ENCODE data around the gene TBX18.

Gene TBX18

DNA sequence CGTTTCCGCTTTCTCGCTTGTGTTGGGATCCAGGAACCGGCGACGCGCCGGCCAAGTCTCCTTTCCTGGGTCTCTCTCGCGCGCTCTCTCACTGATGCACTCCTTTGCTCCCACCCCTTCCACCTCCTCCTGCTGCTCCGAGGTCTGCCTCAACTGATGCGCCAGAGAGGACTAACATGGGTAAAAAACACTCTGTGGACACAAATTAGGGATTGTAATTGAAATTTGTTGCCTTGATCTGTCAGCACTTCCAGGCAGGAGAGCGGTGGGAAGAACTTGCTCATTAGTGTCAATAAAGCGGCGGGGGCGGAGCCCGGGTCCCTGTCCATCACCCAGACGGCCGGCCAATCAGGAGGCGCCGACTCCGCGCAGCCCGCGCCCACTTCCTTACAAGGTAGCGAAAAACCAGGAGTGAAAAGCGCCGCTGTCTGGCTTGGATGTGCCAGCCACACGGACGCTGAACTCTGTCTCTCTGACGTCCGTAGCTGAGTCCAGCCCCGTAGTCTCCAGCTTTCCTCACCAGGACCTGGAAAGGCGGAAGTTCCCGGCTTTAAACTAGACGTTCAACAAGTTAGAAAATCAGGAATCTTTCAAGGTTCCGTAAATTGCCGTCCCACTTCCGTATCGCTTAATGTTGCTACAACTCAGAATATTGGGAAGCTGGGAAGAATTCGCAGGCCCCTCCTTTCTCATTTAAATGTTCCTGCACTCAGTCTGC, at the start of gene TBX18:
Gene TBX18 (minus strand): TSS at position 267 of the 718 bp plus-strand sequence. CDS start 417 bp downstream, outside the sequence.
- peak; percentile 89 for DNase-seq

DNA sequence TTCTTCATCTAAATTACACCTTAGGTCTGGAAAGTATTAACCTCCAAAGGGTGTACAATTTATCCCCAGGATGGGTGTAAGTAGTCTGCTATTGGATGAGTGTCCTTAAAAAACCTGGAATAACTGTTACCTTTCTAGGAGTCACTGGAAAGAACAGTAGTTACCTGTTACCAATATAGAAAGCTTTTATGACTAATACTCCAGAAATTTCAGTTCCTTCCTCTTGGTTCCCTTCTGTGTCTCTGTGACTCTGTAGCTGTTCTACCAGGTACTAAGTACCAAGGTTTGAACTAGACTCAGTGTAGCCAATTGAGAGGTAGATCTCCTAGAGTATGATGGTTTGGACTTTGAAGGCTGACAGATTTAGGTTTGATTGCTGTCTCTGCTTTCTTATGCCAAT, 47.0 kb upstream of the TBX18 start:
- no peak for DNase-seq

DNA sequence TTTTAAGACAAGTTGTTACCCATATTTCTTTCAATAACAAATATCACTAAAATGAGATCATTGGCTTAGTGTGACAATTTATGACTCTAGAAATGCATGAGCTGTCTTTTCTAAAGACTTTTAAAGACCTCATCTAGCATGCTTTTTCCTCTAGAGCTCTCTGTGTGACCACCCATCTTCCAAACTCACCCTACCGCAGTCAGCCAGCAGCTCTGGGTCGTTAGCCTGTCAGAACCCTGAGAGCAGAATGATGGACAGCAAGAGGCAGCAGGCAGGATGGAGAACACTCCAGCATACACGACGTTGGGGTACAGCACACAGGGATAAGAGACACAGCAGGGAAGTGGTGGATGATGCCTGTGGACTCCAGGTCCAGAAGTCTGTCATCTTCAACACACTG, 45.1 kb upstream of the TBX18 start:
- DNase-seq = no peak

DNA sequence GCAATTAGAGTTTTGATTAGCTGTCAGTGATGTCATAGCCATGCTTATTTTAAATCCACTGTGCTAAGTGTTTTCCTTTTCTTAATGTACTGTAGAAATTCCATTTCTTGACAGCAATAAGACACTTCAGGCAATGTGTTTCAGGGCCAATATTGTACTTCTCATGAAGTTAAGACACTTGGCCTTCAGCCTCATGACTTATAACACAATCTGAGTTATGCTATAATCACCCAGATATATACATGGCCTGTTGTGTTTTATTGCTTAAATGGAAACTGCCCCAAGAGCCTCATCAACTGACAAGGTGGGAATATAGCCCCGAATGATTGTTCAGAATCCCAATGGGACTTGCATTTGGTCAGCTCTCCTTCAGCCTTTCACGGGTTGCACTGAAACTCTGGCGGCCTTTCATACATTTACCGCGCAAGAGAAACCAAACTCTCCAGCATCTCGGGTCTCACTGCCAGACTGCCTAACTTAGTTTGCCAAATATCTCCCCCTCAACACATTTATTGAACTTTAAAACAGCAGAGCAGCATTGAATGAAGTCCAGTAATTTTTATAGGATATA, 44.2 kb upstream of the TBX18 start:
- DNase-seq = no peak

DNA sequence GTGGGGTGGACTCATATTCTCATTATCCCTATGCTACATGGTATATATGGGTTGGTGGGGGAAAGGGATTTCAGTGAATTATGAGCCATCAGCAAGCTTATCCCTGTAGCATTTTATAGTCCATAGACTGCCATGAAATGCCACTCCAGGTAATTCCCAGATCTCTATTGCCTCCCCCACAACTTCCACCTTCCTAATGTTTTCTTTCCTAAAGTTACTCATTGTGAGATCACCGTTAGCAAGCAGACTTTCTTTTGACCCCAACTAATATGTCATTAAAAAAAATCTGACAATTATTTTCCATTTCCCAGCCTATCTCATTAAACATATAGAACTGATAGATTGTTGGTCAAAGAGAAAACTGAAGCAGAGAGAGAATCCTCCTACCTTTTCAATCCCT, 40.7 kb upstream of the TBX18 start:
- no peak for DNase-seq

DNA sequence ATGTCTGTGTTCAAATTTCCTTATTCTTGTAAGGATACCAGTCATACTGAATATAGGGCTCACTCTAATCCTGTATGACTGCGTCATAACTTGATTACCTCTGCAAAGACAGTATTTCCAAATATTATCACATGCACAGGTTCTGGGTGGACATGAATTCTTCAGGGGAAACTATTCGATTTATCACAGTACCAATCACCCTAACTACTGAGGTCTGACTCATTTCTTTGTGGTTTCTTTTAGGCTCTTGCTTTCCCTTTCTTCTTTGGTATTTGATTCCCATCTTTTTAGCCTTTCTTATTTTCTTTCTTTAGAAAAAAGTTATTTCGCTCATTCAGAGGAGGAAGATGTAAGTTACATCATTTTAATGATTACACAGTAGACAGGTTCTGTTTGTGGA, 40.3 kb upstream of the TBX18 start:
- DNase-seq = no peak

DNA sequence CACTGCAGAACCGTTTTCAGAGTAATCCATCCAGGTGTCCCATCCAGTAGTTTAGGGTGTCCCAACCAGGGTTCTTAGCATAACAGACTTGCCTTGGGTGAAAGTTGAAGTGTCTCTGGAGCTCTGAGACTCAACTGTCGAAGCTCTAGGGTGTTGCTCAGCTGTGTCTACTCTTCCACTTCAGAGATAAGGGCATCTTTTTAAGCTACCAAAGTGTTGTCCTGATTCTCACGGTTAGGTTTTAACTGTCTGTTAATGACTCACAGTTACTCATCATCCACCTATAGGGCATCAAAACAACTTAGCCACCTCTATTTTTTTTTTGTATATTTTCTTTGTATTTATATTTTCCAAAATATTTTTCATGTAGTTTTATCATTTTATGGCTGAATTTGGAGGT, 36.9 kb upstream of the TBX18 start:
- no peak for DNase-seq

DNA sequence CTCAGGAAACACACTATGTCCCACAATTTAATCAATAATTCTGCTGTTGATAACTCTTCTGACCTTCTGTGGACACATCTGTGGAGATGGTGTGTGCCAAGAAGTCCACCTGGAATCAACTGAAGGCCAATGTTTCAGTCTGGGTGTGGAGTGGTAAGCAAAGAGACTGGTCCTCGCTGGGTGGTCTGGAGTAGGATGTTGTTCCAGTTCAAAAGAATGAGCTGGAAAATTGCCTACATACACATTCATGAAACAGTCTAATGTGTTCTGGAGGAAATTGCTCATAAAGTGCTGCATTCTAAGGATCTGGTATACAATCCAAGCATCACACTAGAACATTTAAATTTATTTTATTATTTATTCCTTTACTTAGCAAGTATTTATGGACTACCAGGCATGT, 33.9 kb upstream of the TBX18 start:
- no peak for DNase-seq

DNA sequence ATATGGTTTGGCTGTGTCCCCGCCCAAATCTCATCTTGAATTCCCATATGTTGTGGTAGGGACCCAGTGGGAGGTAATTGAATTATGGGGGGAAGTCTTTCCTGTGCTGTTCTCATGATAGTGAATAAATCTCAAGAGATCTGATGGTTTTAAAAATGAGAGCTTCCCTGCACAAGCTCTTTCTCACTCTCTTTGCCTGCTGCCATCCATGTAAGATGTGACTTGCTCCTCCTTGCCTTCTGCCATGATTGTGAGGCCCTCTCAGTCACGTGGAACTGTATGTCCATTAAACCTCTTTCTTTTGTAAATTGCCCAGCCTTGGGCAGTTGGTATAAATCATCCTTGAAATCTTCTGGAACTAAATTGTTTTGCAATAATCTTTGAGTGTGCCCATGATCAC, 31.9 kb upstream of the TBX18 start:
- DNase-seq = no peak

DNA sequence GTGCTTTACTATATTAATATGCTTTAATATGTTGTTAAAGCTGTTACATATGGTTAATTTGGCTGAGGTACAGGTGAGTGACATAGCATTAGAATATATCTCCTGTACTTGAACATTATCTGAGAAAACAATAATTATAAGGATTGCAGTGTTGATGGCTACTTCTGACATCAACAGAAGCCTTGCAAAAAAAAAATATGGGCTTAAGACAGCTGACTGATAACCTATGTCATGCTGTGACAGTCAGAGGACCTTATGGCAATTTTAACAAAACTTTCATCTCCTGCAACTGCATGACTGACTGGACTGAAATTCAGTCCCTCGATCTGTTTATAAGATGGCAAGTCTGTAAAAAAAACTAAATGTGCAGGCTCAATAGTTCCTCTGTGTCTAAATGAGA, 27.5 kb upstream of the TBX18 start:
- no peak for DNase-seq

DNA sequence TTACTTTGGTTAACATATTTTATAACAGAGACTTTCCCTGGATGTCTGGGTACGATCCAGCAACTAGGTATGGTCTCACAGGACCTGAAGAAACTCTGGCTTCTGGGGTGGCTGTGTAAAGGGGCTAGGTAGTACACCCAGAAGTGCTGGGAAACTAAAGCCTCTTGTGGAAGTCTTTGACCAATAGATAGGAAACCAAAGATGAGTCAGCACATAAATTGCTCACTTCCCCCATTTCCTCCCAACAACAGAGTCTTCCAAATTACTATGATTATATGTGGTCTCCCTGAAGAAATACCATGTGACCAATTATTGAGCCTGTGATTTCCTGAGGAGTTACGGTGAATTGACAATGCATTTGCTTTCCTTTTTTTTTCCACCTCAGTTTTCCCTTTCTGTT, 26.8 kb upstream of the TBX18 start:
- no peak for DNase-seq

DNA sequence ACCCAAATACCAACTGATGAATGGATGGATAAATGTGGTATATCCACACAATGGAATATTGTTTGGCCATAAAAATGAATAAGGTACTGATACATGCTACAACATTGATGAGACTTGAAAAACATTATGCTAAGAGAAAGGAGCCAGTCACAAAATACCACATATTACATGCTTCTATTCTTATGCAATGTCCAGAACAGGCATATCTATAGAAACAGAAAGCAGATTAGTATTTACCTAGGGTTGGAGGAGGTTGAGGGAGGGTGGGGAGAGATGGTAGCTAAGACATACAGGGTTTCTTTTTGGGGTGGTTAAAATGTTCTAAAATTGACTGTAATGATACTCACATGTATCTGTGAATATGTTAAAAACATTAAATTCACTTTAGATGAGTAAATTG, 24.8 kb upstream of the TBX18 start:
- no peak for DNase-seq

DNA sequence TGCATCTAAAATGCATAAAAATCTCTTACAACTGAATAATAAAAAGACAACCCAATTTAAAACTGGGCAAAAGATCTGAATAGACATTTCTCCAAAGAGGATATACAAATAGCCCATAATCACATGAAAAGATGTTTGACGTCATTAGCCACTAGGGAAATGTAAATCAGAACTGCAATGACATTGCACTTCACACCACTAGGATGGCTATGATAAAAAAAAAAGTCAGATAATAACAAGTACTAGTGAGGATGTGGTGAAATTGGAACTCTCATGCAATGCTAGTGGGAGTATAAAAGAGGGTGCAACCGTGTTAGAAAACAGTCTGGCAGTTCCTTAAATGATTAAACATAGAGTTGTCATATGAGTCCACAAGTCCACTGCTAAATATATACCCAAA, 24.3 kb upstream of the TBX18 start:
- DNase-seq = no peak

DNA sequence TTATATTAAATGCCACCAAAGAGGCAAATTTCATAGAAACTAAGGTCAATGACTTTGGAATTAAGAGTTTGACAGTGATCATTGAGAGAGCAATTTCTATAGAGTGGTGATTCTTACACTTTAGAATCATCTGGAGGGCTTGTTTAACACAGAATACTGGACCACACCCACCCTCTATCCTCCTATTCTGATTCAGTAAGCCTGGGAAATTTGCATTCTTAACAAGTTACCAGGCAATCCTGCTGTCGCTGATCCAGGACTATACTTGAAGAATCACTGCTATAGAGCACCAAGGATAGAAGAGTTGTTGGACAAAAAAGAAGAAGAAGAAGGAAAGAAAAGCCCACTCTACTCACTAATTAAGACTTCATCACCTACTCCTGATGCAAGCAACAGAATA, 21.3 kb upstream of the TBX18 start:
- DNase-seq = no peak

DNA sequence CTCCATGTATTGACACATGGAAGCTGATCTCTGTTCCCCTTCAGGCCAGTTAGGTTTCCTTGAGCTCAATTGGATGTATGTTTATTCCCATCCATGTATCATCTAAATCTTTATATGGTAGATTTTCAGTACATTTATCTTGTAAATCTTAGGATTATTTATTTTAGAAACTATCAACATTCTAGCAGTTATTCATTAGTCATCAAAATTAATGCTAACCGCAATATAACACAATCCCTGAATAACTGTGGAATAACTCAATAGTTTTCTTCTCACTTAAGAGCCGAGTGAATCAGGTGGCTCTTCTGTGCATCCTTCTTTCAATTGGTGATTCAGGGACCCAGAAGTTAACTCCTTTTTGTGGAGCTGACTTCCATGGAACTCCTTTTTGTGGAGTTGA, 15.5 kb upstream of the TBX18 start:
- no peak for DNase-seq

DNA sequence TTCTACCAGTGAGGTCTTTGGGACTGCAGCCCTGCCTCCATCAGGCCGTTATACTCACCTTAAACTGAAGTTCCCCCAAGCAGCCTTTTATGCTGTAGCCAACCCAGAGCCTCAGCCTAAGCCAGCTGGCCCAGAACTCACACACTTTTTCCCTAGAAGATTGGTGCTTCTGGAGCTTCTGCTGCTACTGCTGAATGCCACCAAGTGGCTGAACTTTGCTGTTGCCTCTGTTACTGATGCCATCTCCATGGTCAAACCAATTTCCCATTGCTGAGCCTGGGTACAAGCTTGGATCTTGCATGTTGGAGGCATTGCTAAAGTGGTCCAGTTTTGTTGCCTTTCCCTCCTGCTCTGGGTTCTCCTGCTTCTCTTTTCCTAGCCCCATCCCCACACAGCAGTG, 15.0 kb upstream of the TBX18 start:
- no peak for DNase-seq

DNA sequence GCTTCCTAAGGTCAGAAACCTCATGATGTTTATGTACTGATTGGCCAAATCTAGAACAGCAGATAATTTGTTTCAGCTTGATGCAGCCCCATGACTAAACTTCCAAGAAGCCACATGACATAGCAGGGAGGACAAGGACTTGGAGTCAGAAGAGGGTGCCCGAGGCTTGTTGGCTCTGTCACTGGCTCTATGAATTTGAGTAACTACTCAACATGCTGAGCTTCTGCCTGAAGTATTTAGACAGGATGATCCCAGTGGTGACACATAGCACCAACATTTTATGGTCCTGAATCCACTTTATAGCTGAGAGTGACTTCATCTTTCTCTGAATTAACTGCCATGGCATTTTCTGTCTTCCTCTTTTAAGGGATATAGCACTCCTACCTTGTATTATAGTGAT, 13.5 kb upstream of the TBX18 start:
- DNase-seq = no peak

DNA sequence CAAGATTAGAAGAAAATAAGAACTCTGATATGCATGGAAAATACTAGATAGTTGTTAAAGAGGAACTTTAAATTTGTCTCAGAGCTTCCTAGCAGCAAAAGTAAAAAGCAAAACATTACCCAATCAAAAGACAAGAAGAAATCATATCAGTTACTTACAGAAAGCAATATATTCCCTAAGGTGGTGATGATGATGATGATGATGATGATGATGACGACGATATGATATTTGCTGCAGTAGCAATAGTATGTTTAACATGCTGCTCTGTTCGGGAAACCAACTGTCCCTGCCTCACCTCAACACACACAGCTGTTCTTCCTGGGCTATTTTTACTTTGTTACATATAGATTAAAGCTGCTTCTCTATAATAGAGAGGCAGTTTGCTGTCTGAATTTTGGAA, 12.0 kb upstream of the TBX18 start:
- DNase-seq = no peak

DNA sequence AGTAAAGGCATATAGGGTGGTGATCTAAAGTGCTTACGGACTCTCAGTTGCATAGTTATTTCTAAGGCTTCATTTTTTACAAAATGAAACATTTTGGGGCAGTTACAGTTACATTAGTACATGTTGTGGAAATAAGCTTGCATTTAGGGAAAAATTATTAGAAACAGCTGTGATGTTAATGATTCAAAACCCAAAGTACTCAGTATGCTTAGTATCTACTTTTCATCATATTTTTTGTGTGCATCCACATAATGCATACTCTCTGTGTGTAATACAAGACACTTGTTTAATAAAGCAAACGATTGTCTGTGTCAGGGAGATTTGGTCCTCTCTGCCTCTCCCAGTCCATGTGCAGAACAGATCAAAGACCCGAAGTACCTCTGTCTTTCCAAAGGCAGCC, 11.4 kb upstream of the TBX18 start:
- DNase-seq = no peak

DNA sequence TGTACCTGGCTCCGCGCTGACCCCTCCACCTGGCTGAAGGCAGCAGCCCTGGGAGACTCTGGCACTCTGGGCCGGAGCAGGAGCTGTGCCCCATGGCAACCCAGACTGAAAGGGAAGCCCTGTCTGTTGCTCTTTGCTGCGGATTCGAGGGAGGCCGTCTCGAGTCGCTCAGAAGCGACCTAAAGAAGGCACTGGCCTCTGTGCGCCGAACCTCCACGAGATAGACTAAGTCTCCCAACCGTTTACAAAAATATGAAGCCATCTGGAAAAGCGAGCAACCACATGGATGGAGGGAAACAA, 10.5 kb upstream of the TBX18 start:
- no peak for DNase-seq

DNA sequence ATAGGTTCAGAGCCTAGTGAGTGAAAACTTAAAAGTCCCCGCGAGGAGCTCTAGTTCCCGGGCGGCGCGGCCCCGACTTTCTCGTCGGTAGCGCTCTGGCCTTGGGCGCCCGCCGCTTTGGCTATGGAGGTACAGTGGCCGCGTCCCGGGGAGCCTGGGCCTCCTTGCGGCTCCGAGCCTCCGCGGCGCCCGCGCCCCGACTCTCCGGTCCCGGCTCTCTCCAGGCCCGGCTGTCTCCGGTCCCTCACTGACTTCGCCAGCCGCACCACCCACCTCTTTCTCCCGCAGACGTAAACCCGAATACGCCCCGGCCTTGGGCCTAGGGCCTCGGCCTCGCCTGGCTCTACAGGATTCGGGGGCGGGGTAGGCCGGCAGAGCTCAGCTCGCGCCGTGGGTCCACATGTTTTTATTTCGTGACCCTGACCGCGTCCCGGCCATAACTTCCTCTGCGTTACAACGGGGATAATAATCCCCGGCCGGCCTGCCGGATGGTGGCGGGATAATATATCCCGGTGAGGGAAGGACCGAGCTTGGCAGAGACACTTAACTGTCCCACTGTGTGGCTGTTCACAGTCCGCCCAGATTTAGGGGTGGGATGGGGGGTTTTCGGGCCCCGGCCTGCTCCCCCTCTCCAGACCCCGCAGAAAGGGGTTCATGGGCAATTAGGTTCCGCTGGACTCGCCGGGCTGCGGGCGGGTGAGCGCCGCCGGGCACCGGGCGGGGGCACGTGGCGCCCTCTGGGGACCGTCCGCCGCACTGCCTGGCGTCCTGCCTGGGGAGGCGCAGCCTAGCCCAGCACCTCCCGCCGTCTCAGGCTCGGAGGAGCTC, 10.0 kb upstream of the TBX18 start:
- no peak for DNase-seq

DNA sequence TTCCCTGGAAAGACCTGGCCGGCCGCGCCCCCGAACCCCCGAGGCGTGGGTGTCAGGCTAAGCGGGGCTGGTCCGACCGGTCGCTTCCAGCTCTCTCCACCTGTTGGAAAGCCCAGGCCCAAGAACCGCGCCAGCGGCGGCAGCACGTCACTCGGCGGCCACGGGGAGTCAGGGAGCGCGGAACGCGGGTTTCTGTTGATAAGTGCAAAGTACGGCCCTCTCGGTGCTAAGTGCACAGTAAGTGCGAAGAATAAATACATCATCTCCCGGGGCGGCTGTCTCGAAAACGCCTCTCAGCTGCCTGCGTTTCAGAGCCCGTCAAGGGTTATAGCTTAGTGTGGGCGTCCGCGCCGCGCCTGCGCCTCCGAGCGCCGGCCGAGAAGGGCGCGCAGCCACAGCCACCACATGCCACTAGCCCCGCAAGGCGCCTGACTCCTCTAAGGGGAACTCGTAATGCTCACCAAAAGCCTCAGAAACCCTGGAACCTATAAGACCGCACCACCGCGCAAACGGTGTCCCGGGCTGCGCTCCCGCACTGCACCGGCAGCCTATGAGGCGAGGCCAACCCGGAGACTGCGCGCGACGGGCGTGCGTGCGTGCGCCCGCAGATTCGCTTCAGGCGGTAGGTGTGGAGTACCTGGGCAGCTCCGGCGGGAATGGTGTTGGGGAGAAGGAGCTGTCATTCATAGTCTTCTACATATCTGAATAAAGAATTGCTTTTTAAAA, 9.2 kb upstream of the TBX18 start:
- no peak for DNase-seq

DNA sequence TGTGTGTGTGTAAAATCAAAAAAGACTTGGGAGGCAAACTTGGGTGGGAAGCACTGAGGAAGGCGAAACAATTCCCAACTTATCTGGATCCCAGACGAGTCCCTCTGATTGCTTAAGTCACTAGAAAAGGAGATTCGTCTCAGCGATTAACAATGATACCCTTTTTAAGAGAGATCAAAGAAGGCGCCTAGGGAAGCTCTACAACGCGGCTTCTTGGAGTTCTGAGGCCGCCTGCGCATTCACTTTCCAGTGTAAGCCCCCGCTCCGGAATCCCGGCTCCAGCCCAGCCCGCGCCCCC, 8.7 kb upstream of the TBX18 start:
- no peak for DNase-seq

Data from NCI-H1092 (cell line).